Fibroblast of lung (primary cell): ENCODE measurements around the gene LYL1.

Experiments used
- CTCF ChIP-seq, 2 donors: IDR thresholded peaks in 1 of 2; conservative IDR thresholded peaks in 1 of 2; 1 replicate in 1 of 2; 2 replicates in 1 of 2; pipeline ENCODE4 v1.5.1; 2011 to 2012; ENCODE audit warnings: low read length in 2 of 2, control low read depth in 1 of 2, inconsistent platforms in 1 of 2, low read depth in 1 of 2, mild to moderate bottlenecking in 1 of 2
- EZH2 ChIP-seq: IDR thresholded peaks from 2 replicates; pipeline ENCODE4 v1.5.1; 2012; ENCODE audit warnings: low read length, control low read depth, mild to moderate bottlenecking; ENCODE audit errors: missing control alignments

- no peak for TF ChIP-seq CTCF (conservative IDR thresholded peaks at IDR 0.05 in 1 of 2, IDR thresholded peaks at IDR 0.05 in 1 of 2; ENCODE audit: low read depth in 1 of 2, low read length in 2 of 2)
- TF ChIP-seq EZH2, result no peak
Observed at GRCh38 chr19:13149628-13150186, 47.0 kb upstream of the LYL1 start.
